ENCODE data around the gene KRTAP5-3. TPM values are rescaled to one million over a fixed set of nuclear protein-coding genes. Genes with fewer than 3 reads are reported as not detected.

KRTAP5-3 gene
- total RNA-seq, 1 experiment from 2014 or later = not detected

GRCh38 chr11:1597994-1598380 is 10.3 kb downstream of the KRTAP5-3 start, which contains the start of gene KRTAP5-2:
KRTAP5-2 (minus strand) TSS chr11:1598294; CDS start chr11:1598250, 44 bp downstream.
- H3K4ac ChIP-seq (ENCODE audit: low read depth, low read length) = no peak within 1 kb of the TSS
- H2BK120ac ChIP-seq (ENCODE audit: low read depth, low read length, poor library complexity, severe bottlenecking) = no peak within 1 kb of the TSS
- no peak within 1 kb of the TSS; a peak in 1 of 7 replicates for H3K27ac Mint-ChIP-seq
- no peak for DNase-seq
- no peak within 1 kb of the TSS for H4K5ac ChIP-seq (ENCODE audit: insufficient read length, low read depth, low read length)
- no CpG with 5 or more reads among the region's 4 CpGs for whole genome bisulfite sequencing (ENCODE audit: extremely low coverage, insufficient read length, low lambda C conversion rate)
- H3K27me3 ChIP-seq (ENCODE audit: insufficient read depth, low read length) = no peaks in the 10 kb centered on the region
- no peak within 1 kb of the TSS for H3T11ph ChIP-seq (ENCODE audit: low read length)
- no peaks in the 10 kb centered on the region for H3K23me2 ChIP-seq (ENCODE audit: insufficient read length, low read depth, low read length, poor library complexity, severe bottlenecking)
- H3K4me2 ChIP-seq (ENCODE audit: insufficient read depth, insufficient read length, low read length) = no peak within 1 kb of the TSS
- H4K8ac ChIP-seq (replicated peaks; ENCODE audit: insufficient read length, low read depth, low read length) = no peak within 1 kb of the TSS
- H3K4me1 Mint-ChIP-seq = peaks cover 29 to 33% of the 10 kb centered on the region in 2 experiments
- peak within 1 kb of the TSS; percentile 35 for H3K18ac ChIP-seq (ENCODE audit: insufficient read length, low read depth, low read length)
- no peak within 1 kb of the TSS for H3K4me3 Mint-ChIP-seq
- peaks cover 13 to 19% of the 10 kb centered on the region in 2 experiments for H3K9me3 Mint-ChIP-seq
- peaks cover 3% of the 10 kb centered on the region; the same call in 1 of the 2 replicates for H3K4me1 ChIP-seq (ENCODE audit: insufficient read depth, low read length)
- no peak within 1 kb of the TSS for H3K23ac ChIP-seq (ENCODE audit: insufficient read length, low read depth, low read length)
- peaks cover 63% of the 10 kb centered on the region for H3K27me3 Mint-ChIP-seq (ENCODE audit: low read depth)
- no peak within 1 kb of the TSS for H3K56ac ChIP-seq (ENCODE audit: insufficient read length, low read depth, low read length)
- no peaks in the 10 kb centered on the region for H4K20me1 ChIP-seq (ENCODE audit: control insufficient read depth, insufficient read depth, insufficient read length)
- H3K36me3 Mint-ChIP-seq (ENCODE audit: insufficient read depth in 1 of 3, low read depth in 3 of 3) = peaks cover 4 to 8% (median 4%) of the 10 kb centered on the region in 3 experiments; a peak in 6 of 7 replicates
- H3K79me2 ChIP-seq (ENCODE audit: insufficient read depth, low read length) = no peaks in the 10 kb centered on the region
- H2AK5ac ChIP-seq (ENCODE audit: insufficient read length, low read length) = no peak within 1 kb of the TSS
- H3K79me1 ChIP-seq (ENCODE audit: insufficient read depth, low read depth, low read length, poor library complexity, severe bottlenecking) = no peaks in the 10 kb centered on the region
- no peak within 1 kb of the TSS for H4K91ac ChIP-seq (ENCODE audit: insufficient read length, low read depth, low read length)
- no peak within 1 kb of the TSS for H2BK15ac ChIP-seq (ENCODE audit: low read depth, low read length)
- no peak within 1 kb of the TSS for H2BK20ac ChIP-seq (ENCODE audit: low read depth, low read length, poor library complexity, severe bottlenecking)
- no peak for TF ChIP-seq CTCF (conservative IDR thresholded peaks at IDR 0.05)
- H3K14ac ChIP-seq (ENCODE audit: insufficient read depth, low read length) = no peak within 1 kb of the TSS
- no peak within 1 kb of the TSS for H2BK12ac ChIP-seq (ENCODE audit: insufficient read length, low read depth, low read length)
- no peak within 1 kb of the TSS for H2AFZ ChIP-seq (ENCODE audit: low read length)
- H3K9me3 ChIP-seq (ENCODE audit: control insufficient read depth, low read depth, low read length) = no peaks in the 10 kb centered on the region
- H3K9ac ChIP-seq (ENCODE audit: extremely low read depth, insufficient read length, low read length) = no peak within 1 kb of the TSS
- no peak within 1 kb of the TSS for H2BK5ac ChIP-seq (ENCODE audit: insufficient read length, low read length)
- H3K27ac ChIP-seq (ENCODE audit: insufficient read length, low read depth, low read length) = no peak within 1 kb of the TSS
